Sigmoid colon (tissue), 7 donors: Measurements from ENCODE around the gene ZDHHC1. TPM values are rescaled to one million over a fixed set of nuclear protein-coding genes. Genes with fewer than 3 reads are reported as not detected.

ENCODE experiments used
- DNase-seq: peaks from one replicate; pipeline ENCODE4 v3.0.0-alpha.2; 2019
- H3K27ac ChIP-seq, 4 donors: fragments of 200-600 bp; sonication (generic); one replicate each; pipeline ENCODE4 v1.5.1; 2016 to 2019; ENCODE audit warnings: mild to moderate bottlenecking in 1 of 4
- H3K27me3 ChIP-seq, 3 donors: fragments of 200-600 bp; sonication (generic); one replicate each; pipeline ENCODE4 v1.5.1; 2019; ENCODE audit warnings: mild to moderate bottlenecking in 1 of 3
- H3K36me3 ChIP-seq, 4 donors: fragments of 200-600 bp; sonication (generic); one replicate each; pipeline ENCODE4 v1.5.1; 2016 to 2019
- H3K4me1 ChIP-seq, 4 donors: fragments of 200-600 bp; sonication (generic); one replicate each; pipeline ENCODE4 v1.5.1; 2017 to 2019
- H3K4me3 ChIP-seq, 4 donors: fragments of 200-600 bp; sonication (generic); one replicate each; pipeline ENCODE4 v1.5.1; 2017 to 2019; ENCODE audit warnings: mild to moderate bottlenecking in 2 of 4, moderate library complexity in 1 of 4
- H3K9me3 ChIP-seq, 4 donors: fragments of 200-600 bp in 3 of 4; sonication (generic) in 3 of 4; one replicate each; pipeline versions ENCODE4 v1.5.1 to v1.6.1; 2013 to 2019
- EP300 ChIP-seq, 4 donors: sonication (generic); formaldehyde crosslinking; IDR thresholded peaks; one replicate each; pipeline ENCODE4 v1.6.1; 2017; ENCODE audit warnings: antibody characterized with exemption in 4 of 4
- POLR2A ChIP-seq, 2 donors: fragments of 450-650 bp; IDR thresholded peaks; one replicate each; pipeline ENCODE4 v1.6.1; 2016; ENCODE audit warnings: antibody characterized with exemption in 2 of 2, mild to moderate bottlenecking in 2 of 2, moderate library complexity in 2 of 2
- POLR2AphosphoS5 ChIP-seq, 4 donors: sonication (generic); formaldehyde crosslinking; IDR thresholded peaks; one replicate each; pipeline ENCODE4 v1.6.1; 2017; ENCODE audit warnings: antibody characterized with exemption in 4 of 4
- WGBS, 2 donors: extraction: QIAGEN DNeasy Blood & Tissue Kit; methylation state at CpG; one replicate each; pipeline ENCODE4 v1.1.7; 2013; 5-methylcytosine and 5-hydroxymethylcytosine counted together
- intact Hi-C: fragments of 100-400 bp; cut with DNase I; formaldehyde crosslinking; loops from one replicate; pipeline ENCODE4 v1.15.1; 2023
- polyA plus RNA-seq, 3 donors: library from polyadenylated mRNA; stranded (reverse); fragments of 200-250 nt; gene quantifications; one replicate each; pipeline ENCODE4 v1.2.3, GENCODE V29; 2013
- total RNA-seq, 4 donors: library from RNA; depleted of rRNA; stranded (reverse); fragments of >200 nt; gene quantifications; one replicate each; pipeline ENCODE4 v1.1.0, GENCODE V29; 2016
- TF ChIP-seq, protein P1 (sequence below), 4 experiments: fragments of 450-650 bp in 3 of 4; fragments of 200-600 bp in 1 of 4; IDR thresholded peaks; one replicate each; pipeline ENCODE4 v1.5.1; 2016 to 2019; ENCODE audit warnings: antibody characterized with exemption in 4 of 4, mild to moderate bottlenecking in 3 of 4, moderate library complexity in 2 of 4
- donor health status: healthy with polysubstance abuse.
- donor health status: Bipolar disorder and iron deficiency.
- donor health status: healthy.

Gene ZDHHC1
- total and polyA plus RNA-seq, 7 donors = 4.2 to 18.3 (median 12.7) TPM

DNA sequence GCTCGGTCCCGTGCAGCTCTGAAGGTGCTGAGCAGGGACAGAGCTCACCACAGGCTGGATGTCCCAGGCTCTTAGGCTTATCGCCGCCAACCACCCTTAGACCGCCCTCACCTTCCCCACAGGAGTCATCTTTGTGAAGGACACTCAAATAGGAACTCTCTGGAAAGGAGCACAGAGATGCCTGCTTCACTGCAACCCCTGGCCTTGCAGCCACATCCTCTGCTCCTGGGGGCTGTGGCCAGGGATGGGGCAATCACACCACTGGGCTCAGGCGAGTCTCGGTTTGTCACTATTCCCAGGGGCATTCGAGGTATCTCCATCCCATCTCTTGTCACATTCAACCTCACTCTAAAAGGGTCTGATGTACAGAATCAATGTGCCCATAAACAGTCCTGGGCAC is 10.9 kb downstream of the ZDHHC1 start:
- no peaks in the 10 kb centered on the region for H3K27me3 ChIP-seq
- no peak for DNase-seq

DNA sequence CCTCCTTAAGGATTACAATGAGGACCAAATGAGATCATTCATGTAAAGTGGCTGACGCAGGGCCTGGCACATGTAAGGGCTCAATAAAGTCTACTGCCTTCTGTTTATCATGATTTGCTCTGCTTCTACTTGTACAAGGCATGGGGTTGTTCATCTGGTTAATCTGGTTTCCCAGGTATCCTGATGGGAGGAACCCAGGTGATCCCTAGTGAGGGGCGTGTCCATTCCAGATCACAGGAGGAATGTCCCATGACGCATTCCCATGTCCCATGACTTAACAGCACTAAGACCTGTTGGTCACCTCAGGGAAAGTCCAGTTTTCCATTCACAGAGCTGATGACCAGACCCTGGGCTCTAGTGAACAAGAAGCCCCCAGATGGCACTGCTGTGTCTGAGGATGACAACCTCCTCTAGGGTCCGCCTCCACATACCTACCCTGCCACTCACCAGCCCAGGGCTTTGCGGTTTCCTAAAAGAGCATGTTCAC is 11.5 kb downstream of the ZDHHC1 start:
- DNase-seq = no peak
- Histone ChIP-seq H3K36me3 (no peaks in the 10 kb centered on the region), H3K27me3 (no peaks in the 10 kb centered on the region), H3K4me1 (peaks cover 0 to 19% (median 12%) of the 10 kb centered on the region in 4 donors), H3K4me3 (no peak overlapping the region), H3K27ac (no peak overlapping the region), H3K9me3 (no peaks in the 10 kb centered on the region)
- TF ChIP-seq EP300 (IDR thresholded peaks at IDR 0.05) = no peak
- intact Hi-C loops = loop anchor here (5.0 kb wide), 1 partner anchor 32 kb away; no protein-coding TSS in a partner anchor
- 43 to 80% methylated on average over 5 of the region's 5 CpGs for WGBS, 2 donors

More for the DNA sequence above, 10.9 kb downstream of the ZDHHC1 start:
- Histone ChIP-seq H3K9me3 (no peaks in the 10 kb centered on the region), H3K4me3 (no peak overlapping the region), H3K4me1 (peaks cover 0 to 17% (median 11%) of the 10 kb centered on the region in 4 donors), H3K27ac (peak overlapping the region in 1 of 4 donors; percentile 59), H3K36me3 (no peaks in the 10 kb centered on the region)
- intact Hi-C loops = loop anchor here (5.0 kb wide), 1 partner anchor 33 kb away; no protein-coding TSS in a partner anchor
- WGBS, 2 donors = 90% methylated on average over 8 of the region's 8 CpGs
- TF ChIP-seq EP300 (IDR thresholded peaks at IDR 0.05) (no peak), POLR2A (IDR thresholded peaks at IDR 0.05) (no peak), POLR2AphosphoS5 (IDR thresholded peaks at IDR 0.05) (no peak)
- TF ChIP-seq, protein P1, sequence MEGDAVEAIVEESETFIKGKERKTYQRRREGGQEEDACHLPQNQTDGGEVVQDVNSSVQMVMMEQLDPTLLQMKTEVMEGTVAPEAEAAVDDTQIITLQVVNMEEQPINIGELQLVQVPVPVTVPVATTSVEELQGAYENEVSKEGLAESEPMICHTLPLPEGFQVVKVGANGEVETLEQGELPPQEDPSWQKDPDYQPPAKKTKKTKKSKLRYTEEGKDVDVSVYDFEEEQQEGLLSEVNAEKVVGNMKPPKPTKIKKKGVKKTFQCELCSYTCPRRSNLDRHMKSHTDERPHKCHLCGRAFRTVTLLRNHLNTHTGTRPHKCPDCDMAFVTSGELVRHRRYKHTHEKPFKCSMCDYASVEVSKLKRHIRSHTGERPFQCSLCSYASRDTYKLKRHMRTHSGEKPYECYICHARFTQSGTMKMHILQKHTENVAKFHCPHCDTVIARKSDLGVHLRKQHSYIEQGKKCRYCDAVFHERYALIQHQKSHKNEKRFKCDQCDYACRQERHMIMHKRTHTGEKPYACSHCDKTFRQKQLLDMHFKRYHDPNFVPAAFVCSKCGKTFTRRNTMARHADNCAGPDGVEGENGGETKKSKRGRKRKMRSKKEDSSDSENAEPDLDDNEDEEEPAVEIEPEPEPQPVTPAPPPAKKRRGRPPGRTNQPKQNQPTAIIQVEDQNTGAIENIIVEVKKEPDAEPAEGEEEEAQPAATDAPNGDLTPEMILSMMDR (IDR thresholded peaks at IDR 0.05) = no peak

DNA sequence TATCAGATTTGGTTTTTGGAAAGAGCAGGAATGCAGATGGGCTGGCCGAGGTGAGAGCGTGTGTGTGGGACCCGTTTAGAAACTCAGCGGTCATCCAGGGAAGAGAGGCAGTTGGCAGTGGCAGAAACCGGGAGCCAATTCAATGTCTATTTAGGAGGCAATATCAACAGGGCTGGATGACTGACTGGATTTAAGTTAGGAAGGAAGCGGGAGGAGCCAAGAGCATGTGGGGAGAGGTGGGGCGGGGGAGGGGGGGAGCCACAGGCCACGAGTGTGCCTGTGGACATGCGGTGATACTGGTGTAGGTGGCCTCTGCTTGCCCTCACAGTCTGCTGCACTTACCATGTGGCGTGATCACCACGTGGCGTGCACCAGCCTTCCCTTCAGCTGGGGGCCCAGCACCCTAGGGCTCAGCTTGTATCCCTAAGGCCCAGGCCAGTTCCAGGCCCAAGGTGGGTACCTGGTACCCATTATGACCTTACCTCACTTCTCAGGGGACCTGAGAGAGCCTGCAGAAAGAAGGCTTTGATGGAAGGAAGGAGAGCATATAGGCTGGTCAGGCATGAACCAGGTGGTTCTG is 12.2 kb downstream of the ZDHHC1 start:
- WGBS, 2 donors = 74 to 77% methylated on average over 12 of the region's 12 CpGs
- intact Hi-C loops = no loop called here
- peaks cover 0 to 27% (median 19%) of the 10 kb centered on the region in 4 donors for H3K4me1 ChIP-seq
- no peaks in the 10 kb centered on the region for H3K27me3 ChIP-seq
- TF ChIP-seq, protein P1 (IDR thresholded peaks at IDR 0.05) = no peak
- TF ChIP-seq POLR2A (IDR thresholded peaks at IDR 0.05) = no peak
- no peak for TF ChIP-seq POLR2AphosphoS5 (IDR thresholded peaks at IDR 0.05)
- TF ChIP-seq EP300 (IDR thresholded peaks at IDR 0.05) = no peak
- DNase-seq = no peak
- H3K4me3 ChIP-seq = no peak overlapping the region
- H3K27ac ChIP-seq = no peak overlapping the region
- H3K36me3 ChIP-seq = no peaks in the 10 kb centered on the region
- no peaks in the 10 kb centered on the region for H3K9me3 ChIP-seq

DNA sequence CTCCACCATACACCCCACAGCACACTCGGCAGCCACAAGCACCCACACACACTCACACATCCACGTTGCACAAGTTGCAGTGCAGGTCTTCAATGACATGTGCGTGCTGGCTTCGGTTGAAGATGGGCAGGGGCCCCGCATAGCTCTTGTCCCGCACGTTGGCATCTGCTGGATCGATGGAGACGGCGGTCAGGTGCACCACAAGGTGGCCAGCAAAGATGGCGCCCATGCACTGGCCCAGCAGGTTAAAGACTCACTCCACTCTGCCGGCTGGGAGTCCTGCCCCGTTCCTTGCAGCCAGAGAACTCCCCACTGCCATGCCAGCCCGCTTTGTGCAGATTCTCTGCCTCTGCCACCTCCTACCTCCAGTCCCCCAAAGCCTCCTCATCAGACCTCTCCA is 15.4 kb downstream of the ZDHHC1 start:
- intact Hi-C loops = no loop called here
- DNase-seq = no peak
- Histone ChIP-seq H3K9me3 (no peaks in the 10 kb centered on the region), H3K27ac (no peak overlapping the region), H3K36me3 (no peaks in the 10 kb centered on the region), H3K27me3 (peaks cover 0 to 14% (median 0%) of the 10 kb centered on the region in 3 donors), H3K4me1 (peaks cover 0 to 32% (median 25%) of the 10 kb centered on the region in 4 donors), H3K4me3 (no peak overlapping the region)
- TF ChIP-seq POLR2A (IDR thresholded peaks at IDR 0.05) (no peak), EP300 (IDR thresholded peaks at IDR 0.05) (no peak), POLR2AphosphoS5 (IDR thresholded peaks at IDR 0.05) (no peak)
- WGBS, 2 donors = 94 to 97% methylated on average over 14 of the region's 14 CpGs

DNA sequence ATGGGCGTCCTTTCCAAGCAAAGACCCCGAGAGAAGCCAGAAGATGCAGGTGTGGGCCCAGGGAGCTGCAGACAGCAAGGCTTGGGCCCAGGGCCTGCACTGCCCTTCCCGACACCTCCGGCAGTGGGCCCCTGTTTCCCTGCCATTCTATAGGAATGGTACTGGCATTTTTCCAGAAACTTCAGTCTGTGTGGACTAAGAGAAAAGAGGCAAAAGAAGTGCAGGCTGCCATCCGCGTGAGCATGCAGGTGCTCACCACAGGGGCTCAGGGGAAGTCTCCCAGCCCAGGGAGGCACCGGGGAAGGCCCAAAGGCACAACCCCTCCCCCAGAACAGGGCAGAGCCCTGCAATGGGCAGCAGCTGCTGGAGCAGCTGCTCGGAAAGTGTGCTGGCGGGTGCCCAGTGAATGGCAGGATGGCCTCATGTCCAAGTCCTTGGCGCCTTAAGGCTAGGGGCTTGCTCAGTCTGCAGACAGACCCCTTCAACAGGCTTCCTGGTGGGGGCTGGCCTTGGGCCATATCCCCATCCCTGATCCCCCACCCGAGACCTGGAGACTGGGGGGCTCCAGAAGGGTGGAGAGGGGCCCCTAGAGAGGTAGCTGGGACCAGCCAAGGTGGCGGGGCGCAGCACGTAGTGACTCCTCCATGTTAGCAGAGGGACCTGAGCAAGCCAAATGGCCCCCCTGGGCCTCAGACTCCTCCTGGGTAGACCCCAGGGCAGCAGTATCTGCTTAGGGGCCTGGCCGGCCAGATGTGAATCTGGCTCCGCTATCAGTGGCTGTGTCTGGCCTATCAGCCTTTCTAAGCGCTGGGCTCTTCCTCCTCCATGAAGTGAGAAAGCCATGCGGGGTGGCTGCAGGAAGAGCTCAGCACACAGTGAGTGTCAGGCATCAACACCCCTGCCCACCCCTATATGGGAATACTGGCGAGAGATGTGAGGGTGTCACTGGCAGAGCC is 16.2 kb downstream of the ZDHHC1 start:
- peaks cover 0 to 41% (median 31%) of the 10 kb centered on the region in 4 donors for H3K4me1 ChIP-seq
- intact Hi-C loops = loop anchor here (5.0 kb wide), 2 partner anchors 123 to 153 kb away; partner anchors contain the start of genes FHOD1, PLEKHG4 and SLC9A5
- no peak overlapping the region for H3K27ac ChIP-seq
- WGBS, 2 donors = 65 to 75% methylated on average over 19 of the region's 19 CpGs
- TF ChIP-seq, protein P1 (IDR thresholded peaks at IDR 0.05) = peak in 2 of 4 experiments; percentile 1 to 30
- no peak for TF ChIP-seq EP300 (IDR thresholded peaks at IDR 0.05)
- no peak for DNase-seq
- H3K36me3 ChIP-seq = no peaks in the 10 kb centered on the region
- no peaks in the 10 kb centered on the region for H3K9me3 ChIP-seq
- peaks cover 0 to 22% (median 6%) of the 10 kb centered on the region in 3 donors for H3K27me3 ChIP-seq
- H3K4me3 ChIP-seq = peak overlapping the region in 1 of 4 donors; percentile 22
